Activated B cell treated with CpG ODN at 0.5 μM for 24 hours (primary cell): ENCODE results near the gene CNNM4. TPM values are rescaled to one million over a fixed set of nuclear protein-coding genes. Genes with fewer than 3 reads are reported as not detected.

ENCODE experiments used
- ATAC-seq: fragments of 200-7000 bp; cut with Tn5 transposase; one replicate; pipeline ENCODE4 v1.10.0; 2021; ENCODE audit warnings: low read depth, mild to moderate bottlenecking, moderate library complexity
- CTCF ChIA-PET: fragments of 350-600 bp; sonication (Branson Sonifier 250); formaldehyde crosslinking; loops from one replicate; lab custom pipeline; 2021; ENCODE audit warnings: antibody characterized with exemption; lab: Charles Lee
- POLR2A ChIA-PET: fragments of 350-600 bp; sonication (Branson Sonifier 250); formaldehyde crosslinking; loops from one replicate; lab custom pipeline; 2021; ENCODE audit warnings: antibody characterized with exemption; lab: Charles Lee
- DNase-seq: peaks from one replicate; pipeline ENCODE4 v3.0.0; 2022
- H3K27ac Mint-ChIP-seq: one replicate; pipeline ENCODE4 v1.8.0; 2020; ENCODE audit warnings: mixed read lengths
- H3K27me3 Mint-ChIP-seq: one replicate; pipeline ENCODE4 v1.8.0; 2021; ENCODE audit warnings: mixed read lengths
- H3K36me3 Mint-ChIP-seq: one replicate; pipeline ENCODE4 v1.8.0; 2021; ENCODE audit warnings: low read depth, mixed read lengths
- H3K4me1 Mint-ChIP-seq: one replicate; pipeline ENCODE4 v1.8.0; 2021; ENCODE audit warnings: mixed read lengths
- H3K4me3 Mint-ChIP-seq: one replicate; pipeline ENCODE4 v1.8.0; 2020; ENCODE audit warnings: mild to moderate bottlenecking, mixed read lengths
- H3K9me3 Mint-ChIP-seq: one replicate; pipeline ENCODE4 v1.8.0; 2020; ENCODE audit warnings: mixed read lengths
- intact Hi-C: fragments of 100-400 bp; cut with micrococcal nuclease; formaldehyde crosslinking; loops from one replicate; pipeline ENCODE4 v1.15.1; 2024
- total RNA-seq: library from RNA; stranded (reverse); gene quantifications from 2 replicates; pipeline ENCODE4 v1.2.3, GENCODE V29; 2022
- TF ChIP-seq, protein P1 (sequence below): fragments of 200-600 bp; IDR thresholded peaks from one replicate; pipeline ENCODE4 v1.8.0; 2022; ENCODE audit warnings: antibody characterized with exemption, mild to moderate bottlenecking

The CNNM4 gene
- total RNA-seq, 1 donor from 2014 or later: 10.0 TPM

DNA sequence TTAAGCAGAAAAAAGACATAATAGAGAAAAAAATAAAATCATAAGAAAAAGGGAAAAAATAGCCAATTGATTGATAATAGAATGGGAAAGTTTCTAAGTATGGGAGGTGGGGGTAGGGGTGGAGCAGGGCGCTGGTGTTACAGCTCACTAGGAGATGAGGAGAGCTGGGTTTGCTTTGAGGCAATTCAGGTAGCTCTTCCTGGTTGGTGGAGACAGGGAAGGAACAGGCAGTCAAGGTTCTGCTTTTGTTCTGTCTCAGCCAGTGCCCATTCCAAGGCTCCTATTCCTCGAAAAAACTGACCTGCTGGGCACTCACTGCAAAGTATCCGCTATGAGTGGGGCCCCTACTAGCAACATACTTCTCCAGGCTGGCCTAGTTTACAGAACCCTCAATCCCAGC is 1.7 kb upstream of the CNNM4 start:
- TF ChIP-seq, protein P1, sequence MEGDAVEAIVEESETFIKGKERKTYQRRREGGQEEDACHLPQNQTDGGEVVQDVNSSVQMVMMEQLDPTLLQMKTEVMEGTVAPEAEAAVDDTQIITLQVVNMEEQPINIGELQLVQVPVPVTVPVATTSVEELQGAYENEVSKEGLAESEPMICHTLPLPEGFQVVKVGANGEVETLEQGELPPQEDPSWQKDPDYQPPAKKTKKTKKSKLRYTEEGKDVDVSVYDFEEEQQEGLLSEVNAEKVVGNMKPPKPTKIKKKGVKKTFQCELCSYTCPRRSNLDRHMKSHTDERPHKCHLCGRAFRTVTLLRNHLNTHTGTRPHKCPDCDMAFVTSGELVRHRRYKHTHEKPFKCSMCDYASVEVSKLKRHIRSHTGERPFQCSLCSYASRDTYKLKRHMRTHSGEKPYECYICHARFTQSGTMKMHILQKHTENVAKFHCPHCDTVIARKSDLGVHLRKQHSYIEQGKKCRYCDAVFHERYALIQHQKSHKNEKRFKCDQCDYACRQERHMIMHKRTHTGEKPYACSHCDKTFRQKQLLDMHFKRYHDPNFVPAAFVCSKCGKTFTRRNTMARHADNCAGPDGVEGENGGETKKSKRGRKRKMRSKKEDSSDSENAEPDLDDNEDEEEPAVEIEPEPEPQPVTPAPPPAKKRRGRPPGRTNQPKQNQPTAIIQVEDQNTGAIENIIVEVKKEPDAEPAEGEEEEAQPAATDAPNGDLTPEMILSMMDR: no peak
- H3K27ac Mint-ChIP-seq: peak overlapping the region; percentile 86

DNA sequence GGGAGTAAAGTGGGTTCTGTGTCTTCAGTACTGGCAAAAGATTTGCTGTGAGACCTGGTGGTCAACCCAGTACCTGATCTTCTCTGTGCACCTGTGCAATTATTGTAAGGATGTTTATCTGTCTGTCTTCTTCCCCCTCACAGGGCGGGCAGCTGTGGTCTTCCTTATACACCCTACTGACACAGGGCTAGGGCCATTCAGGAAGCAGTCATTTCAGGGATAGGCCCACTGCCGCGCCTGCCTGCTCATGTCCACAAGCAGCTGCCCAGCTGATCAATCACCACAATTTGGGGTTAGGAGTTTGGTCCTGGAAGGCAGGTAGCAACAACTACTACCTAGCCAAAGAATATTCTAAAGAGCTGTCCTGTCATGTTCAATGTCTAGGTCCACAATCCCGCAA is 1.2 kb upstream of the CNNM4 start:
- H3K27me3 Mint-ChIP-seq: no peaks in the 10 kb centered on the region
- TF ChIP-seq, protein P1: no peak
- H3K9me3 Mint-ChIP-seq: no peaks in the 10 kb centered on the region
- ATAC-seq (no peak), DNase-seq (no peak)
- H3K36me3 Mint-ChIP-seq: no peaks in the 10 kb centered on the region
- peak overlapping the region; percentile 90 for H3K4me3 Mint-ChIP-seq
- CTCF ChIA-PET: no interaction called here
- peak overlapping the region; percentile 86 for H3K27ac Mint-ChIP-seq
- intact Hi-C loops: no loop called here
- H3K4me1 Mint-ChIP-seq: peaks cover 45% of the 10 kb centered on the region
- POLR2A ChIA-PET: interaction anchor here (1.2 to 3.4 kb wide), 3 partner anchors 19 to 121 kb away, joined by 3 to 14 read pairs (median 14); partner anchors contain the start of genes CNNM3, KANSL3 and LMAN2L

More for the DNA sequence above, 1.7 kb upstream of the CNNM4 start:
- Mint-ChIP-seq H3K4me1 (peaks cover 40% of the 10 kb centered on the region), H3K9me3 (no peaks in the 10 kb centered on the region), H3K36me3 (no peaks in the 10 kb centered on the region), H3K27me3 (no peaks in the 10 kb centered on the region), H3K4me3 (no peak overlapping the region)
- no peak for DNase-seq
- ChIA-PET POLR2A (interaction anchor here (1.2 to 3.4 kb wide), 3 partner anchors 19 to 121 kb away, joined by 3 to 14 read pairs (median 14); partner anchors contain the start of genes CNNM3, KANSL3 and LMAN2L), CTCF (no interaction called here)
- intact Hi-C loops: no loop called here
- ATAC-seq: no peak

DNA sequence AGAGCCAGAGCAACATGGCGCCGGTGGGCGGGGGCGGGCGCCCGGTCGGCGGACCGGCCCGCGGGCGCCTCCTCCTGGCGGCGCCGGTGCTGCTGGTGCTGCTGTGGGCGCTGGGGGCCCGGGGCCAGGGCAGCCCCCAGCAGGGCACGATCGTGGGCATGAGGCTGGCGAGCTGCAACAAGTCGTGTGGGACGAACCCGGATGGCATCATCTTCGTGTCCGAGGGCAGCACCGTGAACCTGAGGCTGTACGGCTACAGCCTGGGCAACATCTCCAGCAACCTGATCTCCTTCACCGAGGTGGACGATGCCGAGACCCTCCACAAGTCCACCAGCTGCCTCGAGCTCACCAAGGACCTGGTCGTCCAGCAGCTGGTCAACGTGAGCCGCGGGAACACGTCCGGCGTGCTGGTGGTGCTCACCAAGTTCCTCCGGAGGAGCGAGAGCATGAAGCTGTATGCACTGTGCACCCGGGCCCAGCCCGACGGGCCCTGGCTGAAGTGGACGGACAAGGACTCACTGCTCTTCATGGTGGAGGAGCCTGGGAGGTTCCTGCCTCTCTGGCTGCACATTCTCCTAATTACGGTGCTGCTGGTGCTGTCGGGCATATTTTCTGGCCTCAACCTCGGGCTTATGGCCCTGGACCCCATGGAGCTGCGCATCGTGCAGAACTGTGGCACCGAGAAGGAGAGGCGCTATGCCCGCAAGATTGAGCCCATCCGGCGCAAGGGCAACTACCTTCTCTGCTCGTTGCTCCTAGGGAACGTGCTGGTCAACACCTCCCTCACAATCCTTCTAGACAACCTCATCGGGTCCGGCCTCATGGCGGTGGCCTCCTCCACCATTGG is 507 bp downstream of the CNNM4 start:
- intact Hi-C loops: loop anchor here (1.0 to 10.0 kb wide), 8 partner anchors 21 to 901 kb away; partner anchors contain the start of genes ACTR1B, ANKRD39, CIAO1 and CNNM3
- Mint-ChIP-seq H3K4me3 (peak overlapping the region; percentile 81), H3K4me1 (peaks cover 56% of the 10 kb centered on the region), H3K9me3 (no peaks in the 10 kb centered on the region), H3K27me3 (no peaks in the 10 kb centered on the region), H3K36me3 (no peaks in the 10 kb centered on the region), H3K27ac (peak overlapping the region; percentile 89)
- ChIA-PET CTCF (interaction anchor here (0.7 to 3.4 kb wide), 8 partner anchors 14 to 164 kb away, joined by 3 to 17 read pairs (median 4); partner anchors contain the start of genes ANKRD39 and CNNM3), POLR2A (interaction anchor here (0.5 to 4.2 kb wide), 11 partner anchors 13 to 352 kb away, joined by 3 to 40 read pairs (median 6); partner anchors contain the start of genes ANKRD36, ANKRD39, CNNM3 and KANSL3)
- DNase-seq: no peak
- ATAC-seq: peak; percentile 69
- TF ChIP-seq, protein P1: no peak

DNA sequence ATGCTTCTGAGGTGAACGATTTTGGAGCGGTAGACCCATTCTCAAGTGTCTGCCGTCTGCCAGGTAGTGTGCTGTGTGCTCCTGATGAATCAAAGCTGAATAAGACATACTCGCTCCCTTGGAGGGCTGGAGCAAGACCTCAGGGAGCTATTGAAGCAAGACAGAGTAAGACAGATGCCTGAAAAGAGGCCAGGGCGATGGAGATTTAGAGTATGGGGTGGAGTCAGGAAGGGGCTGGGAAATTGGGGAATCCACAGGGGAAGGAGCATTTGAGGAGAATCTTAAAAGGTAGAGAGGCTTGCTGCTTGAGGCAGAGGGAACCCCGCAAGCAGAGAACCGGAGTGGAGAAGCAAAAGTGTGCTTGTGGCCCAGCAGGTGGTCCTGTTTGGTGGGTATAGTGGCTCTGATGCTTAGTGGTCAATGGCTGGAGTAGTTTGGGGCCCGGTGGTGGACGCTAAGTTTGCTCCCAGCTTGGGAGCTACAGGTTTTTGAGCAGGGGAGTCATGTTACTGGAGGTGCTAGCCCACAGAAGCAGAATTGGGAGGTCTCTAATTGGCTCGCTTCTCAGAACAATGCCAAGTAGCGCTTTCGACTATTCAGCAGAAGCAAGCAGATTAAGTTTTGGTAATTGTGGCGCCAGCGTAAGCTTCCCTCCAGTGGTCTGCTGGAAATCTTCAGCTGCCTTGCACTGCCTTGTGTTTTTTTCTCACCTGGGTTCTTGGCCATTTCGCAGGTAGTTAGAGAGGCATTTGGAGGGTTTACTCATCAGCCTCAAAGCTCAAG is 2.0 kb downstream of the CNNM4 start:
- peak overlapping the region; percentile 89 for H3K27ac Mint-ChIP-seq
- intact Hi-C loops: loop anchor here (2.0 to 10.0 kb wide), 4 partner anchors 95 to 900 kb away; partner anchors contain the start of genes ACTR1B, ANKRD39, ARID5A and CIAO1
- no peaks in the 10 kb centered on the region for H3K9me3 Mint-ChIP-seq
- ChIA-PET POLR2A (interaction anchor here (0.6 to 4.2 kb wide), 10 partner anchors 10 to 428 kb away, joined by 3 to 40 read pairs (median 4); partner anchors contain the start of genes ANKRD39, CNNM3 and KANSL3), CTCF (interaction anchor here (0.7 to 3.4 kb wide), 14 partner anchors 12 to 165 kb away, joined by 3 to 17 read pairs (median 4); partner anchors contain the start of genes ANKRD39 and LMAN2L)
- no peaks in the 10 kb centered on the region for H3K27me3 Mint-ChIP-seq
- no peak for ATAC-seq
- H3K4me1 Mint-ChIP-seq: peaks cover 72% of the 10 kb centered on the region
- H3K4me3 Mint-ChIP-seq: peak overlapping the region; percentile 81
- DNase-seq: peak; percentile 19
- peaks cover 3% of the 10 kb centered on the region for H3K36me3 Mint-ChIP-seq
- TF ChIP-seq, protein P1: no peak
